Rectal smooth muscle tissue (tissue), 1 donor: Measurements from ENCODE around the gene SREK1.
"Not testable (repeated sequence)": the region's sequence is repeated elsewhere in the genome, so short reads cannot be mapped to it uniquely, and the experiment has no call there.

ENCODE experiments used
- H3K27ac ChIP-seq: one replicate; pipeline ENCODE4 v1.7.0; 2013; ENCODE audit warnings: low read depth, low read length, inconsistent platforms
- H3K27me3 ChIP-seq: one replicate; pipeline ENCODE4 v1.7.0; 2013; ENCODE audit warnings: low read length; ENCODE audit not compliant: control insufficient read depth, insufficient read depth
- H3K36me3 ChIP-seq: one replicate; pipeline ENCODE4 v1.7.0; 2013; ENCODE audit warnings: low read length; ENCODE audit not compliant: control insufficient read depth, insufficient read depth
- H3K4me1 ChIP-seq: one replicate; pipeline ENCODE4 v1.7.0; 2013; ENCODE audit warnings: low read length; ENCODE audit not compliant: control insufficient read depth, insufficient read depth
- H3K4me3 ChIP-seq: one replicate; pipeline ENCODE4 v1.7.0; 2013; ENCODE audit warnings: low read length
- H3K9ac ChIP-seq: one replicate; pipeline ENCODE4 v1.7.0; 2013; ENCODE audit warnings: low read length

The SREK1 gene, protein sequence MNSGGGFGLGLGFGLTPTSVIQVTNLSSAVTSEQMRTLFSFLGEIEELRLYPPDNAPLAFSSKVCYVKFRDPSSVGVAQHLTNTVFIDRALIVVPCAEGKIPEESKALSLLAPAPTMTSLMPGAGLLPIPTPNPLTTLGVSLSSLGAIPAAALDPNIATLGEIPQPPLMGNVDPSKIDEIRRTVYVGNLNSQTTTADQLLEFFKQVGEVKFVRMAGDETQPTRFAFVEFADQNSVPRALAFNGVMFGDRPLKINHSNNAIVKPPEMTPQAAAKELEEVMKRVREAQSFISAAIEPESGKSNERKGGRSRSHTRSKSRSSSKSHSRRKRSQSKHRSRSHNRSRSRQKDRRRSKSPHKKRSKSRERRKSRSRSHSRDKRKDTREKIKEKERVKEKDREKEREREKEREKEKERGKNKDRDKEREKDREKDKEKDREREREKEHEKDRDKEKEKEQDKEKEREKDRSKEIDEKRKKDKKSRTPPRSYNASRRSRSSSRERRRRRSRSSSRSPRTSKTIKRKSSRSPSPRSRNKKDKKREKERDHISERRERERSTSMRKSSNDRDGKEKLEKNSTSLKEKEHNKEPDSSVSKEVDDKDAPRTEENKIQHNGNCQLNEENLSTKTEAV

DNA sequence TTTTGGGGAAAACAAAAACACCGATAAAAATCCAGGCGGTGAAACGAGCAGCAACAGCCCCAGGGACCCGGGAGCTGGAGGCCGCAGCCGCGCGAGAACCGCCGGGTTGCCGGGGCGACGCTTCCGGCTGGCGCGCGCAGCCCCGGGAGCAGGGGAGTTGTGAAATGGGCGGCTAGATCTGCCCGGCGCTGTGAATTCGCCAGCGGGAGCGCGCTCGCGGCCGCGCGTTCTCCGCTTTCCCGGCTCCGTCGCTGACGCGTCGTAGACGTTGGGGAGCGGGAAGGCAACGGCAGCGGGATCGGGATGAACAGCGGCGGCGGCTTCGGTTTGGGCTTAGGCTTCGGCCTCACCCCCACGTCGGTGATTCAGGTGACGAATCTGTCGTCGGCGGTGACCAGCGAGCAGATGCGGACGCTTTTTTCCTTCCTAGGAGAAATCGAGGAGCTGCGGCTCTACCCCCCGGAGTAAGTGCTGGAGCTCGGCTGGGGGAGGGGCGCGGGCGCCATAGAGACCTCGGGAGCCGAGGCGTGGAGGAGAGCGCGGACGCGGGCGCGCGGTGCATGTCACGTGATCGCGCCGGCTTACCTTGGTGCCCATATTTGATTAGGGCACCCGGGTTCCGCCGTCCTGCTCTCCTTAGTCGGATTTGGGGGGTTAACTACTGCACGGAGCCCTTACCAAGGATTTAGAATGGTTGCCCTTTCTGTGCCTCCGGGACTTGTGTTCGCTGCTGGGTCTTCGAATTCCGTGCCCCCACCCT, at the start of gene SREK1:
Gene SREK1 (plus strand): TSS at position 227 of the 760 bp plus-strand sequence. CDS start 77 bp downstream, at position 304.
- peak within 1 kb of the TSS; percentile 98 for H3K9ac ChIP-seq
- H3K27ac ChIP-seq = peak within 1 kb of the TSS; percentile 99
- no peaks in the 10 kb centered on the region for H3K27me3 ChIP-seq
- no peaks in the 10 kb centered on the region for H3K36me3 ChIP-seq
- H3K4me3 ChIP-seq = peak within 1 kb of the TSS; percentile 74
- H3K4me1 ChIP-seq = peaks cover 19% of the 10 kb centered on the region

DNA sequence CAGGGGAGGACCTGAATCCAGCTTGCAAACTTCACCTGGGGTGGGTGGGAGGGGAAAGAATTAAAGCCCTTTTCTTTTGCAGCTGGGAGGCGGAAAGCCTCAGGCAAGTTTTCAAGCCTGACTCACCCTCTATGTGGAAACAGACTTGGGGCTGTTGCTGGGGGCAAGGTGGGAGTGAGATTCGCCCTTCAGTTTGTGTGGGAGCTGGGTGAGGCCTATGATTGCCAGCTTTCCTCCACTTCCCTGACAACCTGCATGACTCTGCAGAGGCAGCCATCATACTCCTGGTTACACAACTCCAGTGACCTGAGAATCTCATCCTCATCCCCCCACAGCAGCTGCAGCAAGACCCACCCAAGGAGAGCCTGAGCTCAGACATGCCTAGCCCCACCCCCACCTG, 43.2 kb upstream of the SREK1 start:
- Histone ChIP-seq H3K36me3 (no peaks in the 10 kb centered on the region), H3K4me3 (no peak overlapping the region), H3K4me1 (no peaks in the 10 kb centered on the region), H3K27ac (no peak overlapping the region), H3K9ac (no peak overlapping the region), H3K27me3 (no peaks in the 10 kb centered on the region)

- Histone ChIP-seq H3K36me3 (no peaks in the 10 kb centered on the region), H3K9ac (no peak overlapping the region), H3K27ac (no peak overlapping the region), H3K4me3 (no peak overlapping the region), H3K27me3 (no peaks in the 10 kb centered on the region), H3K4me1 (no peaks in the 10 kb centered on the region)
Measured at GRCh38 chr5:66113160-66113559, 30.9 kb upstream of the SREK1 start.

- no peak overlapping the region for H3K27ac ChIP-seq
- H3K4me1 ChIP-seq = no peaks in the 10 kb centered on the region
- H3K36me3 ChIP-seq = no peaks in the 10 kb centered on the region
- no peak overlapping the region for H3K4me3 ChIP-seq
- no peaks in the 10 kb centered on the region for H3K27me3 ChIP-seq
- H3K9ac ChIP-seq = no peak overlapping the region
Measured at GRCh38 chr5:66118304-66118703, 25.8 kb upstream of the SREK1 start.

GRCh38 chr5:66122379-66123034, 21.6 kb upstream of the SREK1 start:
- H3K4me1 ChIP-seq = no peaks in the 10 kb centered on the region
- H3K9ac ChIP-seq = no peak overlapping the region
- no peaks in the 10 kb centered on the region for H3K36me3 ChIP-seq
- H3K4me3 ChIP-seq = no peak overlapping the region
- H3K27me3 ChIP-seq = no peaks in the 10 kb centered on the region
- no peak overlapping the region for H3K27ac ChIP-seq

DNA sequence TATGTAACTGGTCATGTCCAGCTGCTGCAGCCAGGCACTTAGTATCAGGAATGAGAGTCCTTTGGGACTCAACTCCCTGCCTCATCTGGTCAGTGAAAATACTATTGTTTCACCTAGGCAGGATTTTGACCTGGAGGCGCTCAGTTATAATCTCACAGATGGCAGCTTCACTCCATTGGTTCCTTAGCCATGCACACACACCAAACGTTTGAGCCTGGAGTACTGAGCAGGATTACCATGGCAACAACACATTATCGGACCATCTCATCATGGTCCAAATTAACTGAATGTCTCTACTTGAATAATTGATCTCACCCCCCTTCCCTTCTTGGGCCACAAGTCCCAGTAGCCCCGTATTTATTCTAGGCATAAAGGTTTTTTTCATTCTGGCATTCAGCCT, 15.0 kb upstream of the SREK1 start:
- Histone ChIP-seq H3K27me3 (no peaks in the 10 kb centered on the region), H3K36me3 (no peaks in the 10 kb centered on the region), H3K9ac (no peak overlapping the region), H3K4me1 (no peaks in the 10 kb centered on the region), H3K27ac (no peak overlapping the region), H3K4me3 (no peak overlapping the region)

- Histone ChIP-seq H3K27ac (no peak overlapping the region), H3K9ac (no peak overlapping the region), H3K4me1 (no peaks in the 10 kb centered on the region), H3K4me3 (no peak overlapping the region), H3K36me3 (no peaks in the 10 kb centered on the region), H3K27me3 (no peaks in the 10 kb centered on the region)
Measured at GRCh38 chr5:66130493-66130892, 13.6 kb upstream of the SREK1 start.

DNA sequence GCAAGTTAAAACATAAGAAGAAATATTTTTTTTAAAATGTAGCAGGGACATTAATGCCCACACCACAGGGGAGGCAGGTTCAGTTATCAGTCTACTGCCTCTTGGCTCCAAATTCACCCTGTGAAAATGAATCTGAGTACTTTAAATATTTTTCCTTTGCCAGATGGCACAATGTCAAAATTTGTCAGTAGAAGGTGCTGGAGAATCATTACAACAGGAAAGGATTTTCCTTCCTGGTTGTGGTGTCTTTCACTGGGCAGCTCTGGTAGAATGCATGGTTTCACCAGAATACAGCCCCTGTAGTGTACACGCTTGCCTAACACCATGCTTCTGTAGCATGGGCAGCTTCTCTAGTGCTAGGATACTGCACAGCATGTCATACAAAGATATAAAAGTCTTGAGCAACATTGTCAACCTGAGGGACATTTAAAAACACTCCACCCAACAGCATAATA, 9.7 kb upstream of the SREK1 start:
- Histone ChIP-seq H3K4me1 (no peaks in the 10 kb centered on the region), H3K9ac (no peak overlapping the region), H3K4me3 (no peak overlapping the region), H3K27ac (no peak overlapping the region), H3K36me3 (no peaks in the 10 kb centered on the region), H3K27me3 (no peaks in the 10 kb centered on the region)

- no peak overlapping the region for H3K9ac ChIP-seq
- no peak overlapping the region for H3K27ac ChIP-seq
- H3K36me3 ChIP-seq = no peaks in the 10 kb centered on the region
- no peaks in the 10 kb centered on the region for H3K27me3 ChIP-seq
- H3K4me3 ChIP-seq = no peak overlapping the region
- H3K4me1 ChIP-seq = no peaks in the 10 kb centered on the region
Measured at GRCh38 chr5:66136053-66136452, 8.0 kb upstream of the SREK1 start.

- H3K27ac ChIP-seq, H3K9ac ChIP-seq, H3K4me3 ChIP-seq, H3K36me3 ChIP-seq, H3K27me3 ChIP-seq, H3K4me1 ChIP-seq: not testable (repeated sequence)
Measured at GRCh38 chr5:66136944-66137343, 7.2 kb upstream of the SREK1 start.

GRCh38 chr5:66138637-66139317, 5.3 kb upstream of the SREK1 start:
- no peaks in the 10 kb centered on the region for H3K27me3 ChIP-seq
- no peak overlapping the region for H3K27ac ChIP-seq
- no peak overlapping the region for H3K4me3 ChIP-seq
- H3K4me1 ChIP-seq = peaks cover 6% of the 10 kb centered on the region
- no peak overlapping the region for H3K9ac ChIP-seq
- H3K36me3 ChIP-seq = no peaks in the 10 kb centered on the region

GRCh38 chr5:66139318-66139712, 4.8 kb upstream of the SREK1 start:
- Histone ChIP-seq H3K27me3 (no peaks in the 10 kb centered on the region), H3K4me1 (peaks cover 6% of the 10 kb centered on the region), H3K4me3 (no peak overlapping the region), H3K27ac (no peak overlapping the region), H3K9ac (no peak overlapping the region), H3K36me3 (no peaks in the 10 kb centered on the region)
